Suprapubic skin (tissue), 4 donors: ENCODE data around the gene MS4A15. TPM values are rescaled to one million over a fixed set of nuclear protein-coding genes. Genes with fewer than 3 reads are reported as not detected.

ENCODE experiments used
- DNase-seq, 2 donors: peaks; one replicate each; pipeline ENCODE4 v3.0.0-alpha.2; 2019; ENCODE audit warnings: low spot score in 2 of 2
- H3K27ac ChIP-seq: fragments of 200-600 bp; sonication (generic); one replicate; pipeline ENCODE4 v1.5.1; 2019
- H3K27me3 ChIP-seq: fragments of 200-600 bp; sonication (generic); one replicate; pipeline ENCODE4 v1.5.1; 2019
- H3K36me3 ChIP-seq: fragments of 200-600 bp; sonication (generic); one replicate; pipeline ENCODE4 v1.5.1; 2019
- H3K4me1 ChIP-seq: fragments of 200-600 bp; sonication (generic); one replicate; pipeline ENCODE4 v1.5.1; 2019
- H3K4me3 ChIP-seq: fragments of 200-600 bp; sonication (generic); one replicate; pipeline ENCODE4 v1.5.1; 2019; ENCODE audit warnings: mild to moderate bottlenecking
- H3K9me3 ChIP-seq: fragments of 200-600 bp; sonication (generic); one replicate; pipeline ENCODE4 v1.5.1; 2019
- CTCF ChIP-seq, 2 donors: fragments of 200-600 bp in 1 of 2; fragments of 450-650 bp in 1 of 2; sonication (generic) in 1 of 2; IDR thresholded peaks; one replicate each; pipeline ENCODE4 v1.5.1; 2016 to 2019; ENCODE audit warnings: antibody characterized with exemption in 2 of 2, mild to moderate bottlenecking in 1 of 2, moderate library complexity in 1 of 2
- EP300 ChIP-seq: sonication (generic); formaldehyde crosslinking; IDR thresholded peaks from one replicate; pipeline ENCODE4 v1.6.1; 2017; ENCODE audit warnings: antibody characterized with exemption
- POLR2A ChIP-seq, 2 donors: fragments of 450-650 bp; IDR thresholded peaks; one replicate each; pipeline ENCODE4 v1.6.1; 2017; ENCODE audit warnings: antibody characterized with exemption in 2 of 2, mild to moderate bottlenecking in 2 of 2, moderate library complexity in 2 of 2
- POLR2AphosphoS5 ChIP-seq, 3 donors: sonication (generic); formaldehyde crosslinking; IDR thresholded peaks; one replicate each; pipeline ENCODE4 v1.6.1; 2017; ENCODE audit warnings: antibody characterized with exemption in 3 of 3
- WGBS: methylation state at CpG from one replicate; pipeline ENCODE4 v1.1.5; 2018; 5-methylcytosine and 5-hydroxymethylcytosine counted together
- total RNA-seq, 4 donors: library from RNA; depleted of rRNA; stranded (reverse); fragments of >200 nt; gene quantifications; one replicate each; pipeline ENCODE4 v1.1.0, GENCODE V29; 2016

Gene MS4A15
- total RNA-seq, 4 donors from 2014 or later: not detected

GRCh38 chr11:60797846-60798630 is 41.4 kb downstream of the MS4A15 start:
- TF ChIP-seq POLR2AphosphoS5 (IDR thresholded peaks at IDR 0.05) (no peak), EP300 (no peak), CTCF (IDR thresholded peaks at IDR 0.05) (no peak), POLR2A (IDR thresholded peaks at IDR 0.05) (no peak)
- Histone ChIP-seq H3K4me1 (no peaks in the 10 kb centered on the region), H3K4me3 (no peak overlapping the region), H3K27me3 (peaks cover 6% of the 10 kb centered on the region), H3K9me3 (no peaks in the 10 kb centered on the region), H3K27ac (no peak overlapping the region), H3K36me3 (no peaks in the 10 kb centered on the region)
- DNase-seq: no peak
- 86% methylated on average over 16 of the region's 17 CpGs for WGBS

- WGBS: 100% methylated on average over 2 of the region's 3 CpGs
Measured at GRCh38 chr11:60798631-60799030, 42.0 kb downstream of the MS4A15 start.

GRCh38 chr11:60801194-60801593 is 44.5 kb downstream of the MS4A15 start:
- no peaks in the 10 kb centered on the region for H3K4me1 ChIP-seq
- TF ChIP-seq POLR2A (IDR thresholded peaks at IDR 0.05): no peak
- no peak for TF ChIP-seq CTCF (IDR thresholded peaks at IDR 0.05)
- no peak for TF ChIP-seq POLR2AphosphoS5 (IDR thresholded peaks at IDR 0.05)
- no peak for TF ChIP-seq EP300
- H3K4me3 ChIP-seq: no peak overlapping the region
- peaks cover 14% of the 10 kb centered on the region for H3K27me3 ChIP-seq
- no peak for DNase-seq
- 95% methylated on average over 10 of the region's 10 CpGs for WGBS
- no peaks in the 10 kb centered on the region for H3K36me3 ChIP-seq
- H3K27ac ChIP-seq: no peak overlapping the region
- H3K9me3 ChIP-seq: no peaks in the 10 kb centered on the region

More at GRCh38 chr11:60798631-60799030, 42.0 kb downstream of the MS4A15 start:
- DNase-seq: no peak
- TF ChIP-seq POLR2AphosphoS5 (IDR thresholded peaks at IDR 0.05) (no peak), POLR2A (IDR thresholded peaks at IDR 0.05) (no peak), EP300 (no peak), CTCF (IDR thresholded peaks at IDR 0.05) (no peak)
- no peak overlapping the region for H3K4me3 ChIP-seq
- H3K27ac ChIP-seq: no peak overlapping the region
- H3K4me1 ChIP-seq: no peaks in the 10 kb centered on the region
- H3K9me3 ChIP-seq: no peaks in the 10 kb centered on the region
- peaks cover 6% of the 10 kb centered on the region for H3K27me3 ChIP-seq
- H3K36me3 ChIP-seq: no peaks in the 10 kb centered on the region

GRCh38 chr11:60803273-60803936 is 46.7 kb downstream of the MS4A15 start:
- no peaks in the 10 kb centered on the region for H3K9me3 ChIP-seq
- peaks cover 13% of the 10 kb centered on the region for H3K27me3 ChIP-seq
- WGBS: 69% methylated on average over 7 of the region's 7 CpGs

More at GRCh38 chr11:60803273-60803936, 46.7 kb downstream of the MS4A15 start:
- H3K27ac ChIP-seq: no peak overlapping the region
- TF ChIP-seq POLR2A (IDR thresholded peaks at IDR 0.05): no peak
- no peak for TF ChIP-seq EP300
- TF ChIP-seq CTCF (IDR thresholded peaks at IDR 0.05): no peak
- TF ChIP-seq POLR2AphosphoS5 (IDR thresholded peaks at IDR 0.05): no peak
- no peaks in the 10 kb centered on the region for H3K36me3 ChIP-seq
- DNase-seq: no peak
- H3K4me3 ChIP-seq: no peak overlapping the region
- H3K4me1 ChIP-seq: no peaks in the 10 kb centered on the region
